GM12874 (cell line): Measurements from ENCODE around the gene NEIL3.

Source experiments
- CTCF ChIP-seq: IDR thresholded peaks from 2 replicates; pipeline ENCODE4 v1.5.1; 2011; ENCODE audit warnings: low read depth, mild to moderate bottlenecking, control low read depth, low read length, moderate library complexity; ENCODE audit not compliant: insufficient read depth

Gene NEIL3

DNA sequence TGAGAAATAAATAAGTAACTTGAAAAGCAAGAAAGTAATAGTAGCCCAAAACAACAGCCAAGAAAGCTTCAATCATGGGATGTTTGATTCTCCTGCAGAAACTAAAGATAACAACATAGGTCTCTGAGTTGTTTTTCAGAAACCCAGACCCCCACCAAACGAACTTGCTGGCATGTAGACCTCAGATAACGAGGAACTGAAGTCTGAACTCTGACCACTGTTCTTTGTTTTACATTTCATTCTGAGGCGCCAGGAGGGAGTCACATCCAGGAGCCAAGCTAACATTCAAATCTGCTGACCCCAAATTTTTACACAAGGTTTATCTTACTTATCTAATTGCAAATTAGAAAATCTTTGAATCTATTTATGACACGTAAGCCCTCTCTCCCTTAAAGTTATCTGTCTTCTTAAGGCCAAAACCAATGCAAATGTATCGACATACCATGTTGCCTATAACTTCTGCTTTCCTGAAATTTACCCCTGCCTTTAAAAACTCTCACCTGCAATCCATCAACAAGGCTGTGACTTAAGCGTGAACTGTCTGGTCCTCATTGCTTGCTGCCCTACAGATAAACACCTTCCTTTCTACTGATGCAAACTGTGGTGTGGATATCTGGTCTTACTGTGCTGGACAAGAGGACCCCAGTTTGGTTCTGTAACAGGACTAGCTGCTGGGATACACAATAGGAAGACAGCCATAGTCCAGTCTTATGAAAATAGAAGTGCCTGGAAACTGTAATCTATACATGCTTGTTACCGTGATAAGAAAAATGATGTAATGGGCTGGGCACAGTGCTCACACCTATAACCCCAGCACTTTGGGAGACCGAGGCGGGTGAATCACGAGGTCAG is 37.5 kb upstream of the NEIL3 start:
- no peak for TF ChIP-seq CTCF

DNA sequence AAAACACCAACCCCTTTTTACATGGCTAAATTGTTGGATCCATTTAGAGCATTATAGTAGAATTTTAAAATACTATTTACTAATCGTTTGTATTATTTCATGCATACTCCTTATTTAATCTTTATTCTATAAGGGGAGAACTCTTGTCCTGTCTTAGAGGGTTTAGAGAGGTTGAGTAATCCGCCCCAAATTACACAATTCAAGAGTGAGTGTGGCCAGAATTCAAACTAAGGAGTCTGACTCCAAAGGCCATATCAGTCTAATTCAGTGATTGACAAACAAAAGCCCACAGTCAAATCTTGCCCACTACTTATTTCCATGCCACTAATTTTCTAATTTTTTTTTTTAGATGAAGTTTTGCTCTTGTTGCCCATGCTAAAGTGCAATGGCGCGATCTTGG is 33.7 kb upstream of the NEIL3 start:
- TF ChIP-seq CTCF = no peak

DNA sequence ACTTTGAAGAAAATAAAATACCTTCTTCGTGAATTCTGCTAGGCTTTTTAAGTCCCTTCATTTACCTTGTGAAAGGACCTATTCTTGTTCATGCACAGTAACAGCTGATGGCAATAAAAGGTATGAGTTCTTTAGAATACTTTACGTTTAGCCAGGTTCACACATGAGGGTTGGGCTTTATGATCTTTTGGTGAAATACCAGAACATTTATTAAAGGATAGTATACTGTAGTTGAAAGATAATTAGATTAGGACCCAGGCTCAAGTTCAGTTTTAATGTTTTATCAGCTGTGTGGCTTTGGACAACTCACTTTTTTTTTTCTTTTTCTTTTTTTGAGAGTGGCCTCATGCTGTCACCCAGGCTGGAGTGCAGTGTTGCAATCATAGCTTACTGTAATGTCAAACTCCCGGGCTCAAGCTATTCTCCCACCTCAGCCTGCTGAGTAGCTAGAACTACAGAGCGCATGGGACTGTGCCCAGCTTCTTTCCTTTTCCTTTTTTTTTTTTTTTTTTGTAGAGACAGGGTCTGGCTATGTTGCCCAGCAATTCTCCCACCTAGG is 28.2 kb upstream of the NEIL3 start:
- TF ChIP-seq CTCF = no peak

GRCh38 chr4:177282284-177282835 is 27.3 kb upstream of the NEIL3 start:
- no peak for TF ChIP-seq CTCF

- no peak for TF ChIP-seq CTCF
These were observed 26.5 kb upstream of the NEIL3 start for GRCh38 chr4:177283167-177283566.

GRCh38 chr4:177285953-177286352 is 23.7 kb upstream of the NEIL3 start:
- TF ChIP-seq CTCF = no peak

DNA sequence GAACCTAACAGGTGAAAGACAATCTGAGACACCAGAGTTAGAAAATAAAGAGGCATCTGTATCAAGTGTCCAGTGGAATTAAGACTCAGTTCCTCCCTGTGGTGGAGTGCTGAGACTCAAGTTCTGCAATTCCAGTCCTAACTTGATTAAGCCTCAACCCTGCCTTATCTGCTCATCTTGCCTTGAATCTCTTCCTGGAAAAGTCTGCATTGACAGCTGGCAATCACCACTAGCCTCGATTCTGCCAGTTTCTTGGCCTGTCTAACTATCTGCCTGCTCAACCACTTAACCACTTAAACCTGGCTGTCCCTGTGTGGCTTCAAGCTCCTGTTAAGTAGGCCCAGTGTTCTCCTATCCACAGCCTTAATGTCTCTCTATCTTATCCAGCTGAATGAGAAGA is 22.4 kb upstream of the NEIL3 start:
- TF ChIP-seq CTCF = no peak
